NCI-H146 treated with DMSO at 0.1 percent for 48 hours (cell line): Measurements from ENCODE around the gene TBX18.
A peak's percentile ranks its signal among the peaks of the same experiment; 100 is the strongest.

Source experiments
- DNase-seq: peaks from one replicate; lab custom pipeline; 2025; ENCODE audit not compliant: unreplicated experiment; lab: John Stamatoyannopoulos, UW

The TBX18 gene

DNA sequence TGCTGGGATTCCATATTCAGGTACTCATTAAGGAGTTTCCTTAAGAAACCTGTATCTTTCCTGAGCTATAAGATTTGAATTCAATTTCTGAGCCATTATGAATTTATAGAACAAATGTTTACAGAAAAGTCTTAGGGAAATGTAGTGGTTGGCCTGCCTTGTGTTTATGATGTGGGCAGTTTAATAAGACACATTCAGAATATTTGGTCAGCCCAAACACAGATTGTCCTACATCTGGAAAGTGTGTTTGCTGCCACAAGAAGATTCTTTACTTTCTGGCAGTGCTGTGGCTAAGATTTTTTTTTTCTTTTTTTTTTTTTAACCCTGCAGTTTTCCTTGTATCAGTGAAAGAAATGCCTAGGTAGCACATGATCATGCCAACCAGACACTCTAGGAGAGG, 15.2 kb downstream of the TBX18 start:
- DNase-seq: no peak

DNA sequence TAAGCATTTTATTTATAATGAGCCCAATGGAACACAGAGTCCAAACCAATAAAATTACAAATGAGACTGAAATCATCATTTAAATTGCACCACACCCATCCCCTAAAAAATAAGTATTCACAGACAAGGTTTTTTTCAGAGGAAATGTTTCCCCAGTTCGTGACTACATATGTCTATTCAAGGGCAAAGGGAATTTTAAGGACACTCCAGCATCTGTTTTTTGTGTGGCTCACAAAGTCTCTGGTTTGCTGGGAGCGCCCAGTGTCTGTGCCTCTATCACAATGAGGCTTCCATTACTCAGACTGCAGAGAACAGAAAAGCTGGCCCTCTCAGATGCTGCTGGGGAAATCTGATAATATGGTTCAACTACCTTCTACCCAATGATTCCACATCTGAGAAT, 16.0 kb downstream of the TBX18 start:
- DNase-seq: no peak

DNA sequence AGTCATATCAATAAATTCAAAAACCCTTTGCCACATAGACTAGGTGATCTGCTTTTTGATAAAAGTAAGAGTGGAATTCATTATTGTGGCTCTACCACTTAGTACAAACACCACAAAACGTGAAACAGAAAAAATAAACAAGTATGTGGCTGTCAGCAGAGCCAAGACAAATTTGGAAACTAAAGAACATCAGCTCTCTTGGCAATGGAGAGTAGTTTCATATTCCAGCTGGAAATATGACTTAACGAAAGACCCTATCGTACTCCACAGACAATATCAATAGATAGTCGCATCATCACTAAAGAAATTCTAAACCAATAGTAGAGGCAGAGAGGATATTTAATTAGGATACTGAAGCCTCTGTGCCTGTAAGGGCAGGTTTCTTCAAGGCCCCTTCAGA, 20.8 kb downstream of the TBX18 start:
- DNase-seq: no peak

DNA sequence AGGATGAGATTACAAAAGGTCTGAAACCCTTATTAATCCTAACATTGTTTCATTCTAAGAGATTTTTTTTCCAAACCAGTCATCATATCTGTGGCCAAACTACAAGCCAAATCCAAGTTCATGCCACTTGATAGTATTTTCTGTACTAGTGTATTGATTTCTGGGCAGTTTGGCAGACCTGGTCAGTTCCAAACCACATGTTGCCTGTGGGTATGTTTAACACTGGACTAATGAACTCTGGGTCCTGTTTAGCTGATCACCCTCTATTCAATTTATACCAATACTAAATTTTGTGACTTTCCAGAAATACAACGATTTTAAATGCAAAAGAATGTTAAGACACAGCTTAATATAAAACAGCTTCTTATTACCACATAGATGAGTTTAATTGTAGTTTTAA, 24.0 kb downstream of the TBX18 start:
- no peak for DNase-seq

DNA sequence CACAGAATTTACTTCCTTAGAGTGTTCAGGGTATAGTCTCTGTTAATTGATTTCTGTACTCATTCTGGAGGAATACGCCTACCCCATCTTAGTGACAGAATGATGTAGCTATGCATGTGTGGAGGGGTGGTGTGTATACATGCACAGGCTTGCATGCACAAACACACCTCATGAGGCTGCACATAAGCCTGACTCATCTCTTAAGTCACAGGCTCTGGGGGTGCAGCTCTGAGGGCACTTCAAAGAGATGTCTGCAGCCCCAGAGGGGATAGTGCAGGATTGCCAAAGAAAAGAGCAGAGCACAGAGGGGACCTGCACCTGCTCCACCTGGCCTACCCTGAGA, 24.6 kb downstream of the TBX18 start:
- DNase-seq: no peak

DNA sequence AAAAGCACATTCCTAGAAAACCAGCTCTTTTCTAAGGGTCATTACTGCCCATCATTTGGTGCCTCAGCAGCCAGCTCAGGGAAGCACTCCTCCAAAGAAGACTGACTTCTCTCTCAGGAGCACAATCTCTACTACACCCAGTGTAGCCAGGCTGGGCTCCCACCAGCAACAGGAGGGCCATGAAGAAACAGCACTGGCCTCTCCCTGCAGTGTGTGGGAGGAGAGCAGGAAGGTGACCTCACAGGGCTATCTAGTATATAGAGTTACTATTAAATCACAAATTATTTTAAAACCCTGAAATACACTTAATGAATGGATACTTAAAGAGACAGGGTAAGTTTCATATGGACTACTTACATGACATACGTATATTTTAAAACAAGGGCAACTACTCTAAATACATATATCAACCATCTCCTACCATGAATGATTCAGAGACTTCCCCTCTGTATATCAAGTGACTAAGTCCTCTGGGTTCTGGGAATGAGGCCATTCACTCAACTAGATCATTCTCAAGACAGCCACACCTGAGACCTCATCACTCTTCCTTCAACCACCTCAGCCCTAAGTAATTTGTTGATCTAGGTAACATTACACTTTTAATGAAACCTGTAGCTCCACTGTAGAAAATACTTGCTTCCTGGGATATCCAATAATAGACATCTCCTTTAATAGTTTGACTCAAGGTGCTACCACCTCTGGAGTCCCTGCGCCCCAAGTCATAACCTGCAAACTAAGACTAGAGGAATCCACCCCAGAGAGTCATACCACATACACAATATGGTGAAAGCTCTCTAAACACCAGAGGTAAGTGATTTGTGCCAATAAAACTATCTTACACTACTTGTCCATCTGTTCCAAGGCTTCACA, 25.2 kb downstream of the TBX18 start:
- no peak for DNase-seq

DNA sequence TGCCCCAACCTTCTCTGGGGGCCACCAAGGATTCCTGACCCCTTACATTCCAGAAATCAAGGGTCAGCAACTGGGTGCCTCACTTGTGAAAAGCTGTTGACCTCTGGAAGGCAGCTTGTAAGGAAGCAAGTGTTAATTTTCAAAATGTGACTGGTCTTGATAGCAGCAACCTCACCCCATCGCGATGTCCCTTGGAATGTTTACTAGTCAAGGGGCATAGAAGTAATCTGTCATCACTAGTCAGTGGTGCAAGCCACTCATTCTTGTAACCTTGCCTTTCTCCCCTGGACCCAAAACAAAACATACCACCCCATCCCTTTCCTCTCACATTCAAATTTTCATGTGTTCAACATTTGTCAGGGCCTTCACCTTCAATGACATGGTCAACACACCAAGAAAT, 30.5 kb downstream of the TBX18 start:
- no peak for DNase-seq

DNA sequence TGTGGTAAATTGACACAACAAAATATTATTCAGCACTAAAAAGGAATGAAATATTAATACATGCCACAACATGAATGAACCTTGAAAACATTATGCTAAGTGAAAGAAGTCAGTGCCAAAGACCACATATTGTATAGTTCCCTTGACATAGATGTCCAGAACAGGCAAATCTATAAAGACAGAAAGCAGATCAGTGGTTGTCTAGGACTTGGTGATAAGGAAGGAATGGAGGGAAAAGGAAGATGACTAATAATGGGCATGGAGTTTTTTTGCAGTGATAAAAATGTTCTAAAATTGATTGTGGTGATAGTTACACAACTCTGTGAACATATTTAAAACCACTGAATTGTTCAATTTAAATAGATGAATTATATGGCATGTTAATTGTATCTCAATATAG, 32.5 kb downstream of the TBX18 start:
- DNase-seq: no peak

DNA sequence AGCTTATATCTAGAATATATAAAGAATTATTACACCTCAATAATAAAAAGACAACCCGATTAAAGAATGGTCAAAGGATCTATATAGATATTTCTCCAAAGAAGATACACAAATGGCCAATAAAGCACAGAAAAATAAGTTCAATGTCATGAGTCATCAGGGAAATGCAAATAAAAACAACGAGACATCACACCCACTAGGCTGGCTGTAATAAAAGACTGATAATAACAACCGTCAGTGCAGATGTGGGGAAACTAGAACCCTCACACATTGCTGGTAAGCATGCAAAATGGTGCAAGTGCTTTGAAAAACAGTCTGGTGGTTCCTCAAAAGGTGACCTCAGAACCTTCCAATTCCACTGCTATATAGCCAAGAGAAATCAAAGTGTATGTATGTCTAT, 33.0 kb downstream of the TBX18 start:
- DNase-seq: no peak

DNA sequence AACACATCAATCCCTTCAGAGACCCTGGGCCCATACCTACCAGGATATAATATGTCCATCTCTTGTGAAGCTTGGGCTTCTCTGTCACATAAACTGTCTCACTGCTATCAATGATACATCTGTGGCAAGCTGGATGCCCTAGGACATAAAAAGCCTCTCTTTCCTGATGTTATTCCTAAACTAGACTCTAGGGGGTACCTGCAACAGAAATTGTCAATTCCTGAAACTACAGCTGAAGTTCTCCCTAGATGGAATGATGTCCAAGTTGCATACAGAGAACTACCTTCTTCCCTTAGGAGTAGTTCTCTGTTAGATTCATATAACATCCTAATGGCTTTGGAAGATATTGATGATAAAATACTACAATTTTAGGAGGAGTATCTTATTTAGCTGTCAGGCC, 35.8 kb downstream of the TBX18 start:
- peak; percentile 1 for DNase-seq

DNA sequence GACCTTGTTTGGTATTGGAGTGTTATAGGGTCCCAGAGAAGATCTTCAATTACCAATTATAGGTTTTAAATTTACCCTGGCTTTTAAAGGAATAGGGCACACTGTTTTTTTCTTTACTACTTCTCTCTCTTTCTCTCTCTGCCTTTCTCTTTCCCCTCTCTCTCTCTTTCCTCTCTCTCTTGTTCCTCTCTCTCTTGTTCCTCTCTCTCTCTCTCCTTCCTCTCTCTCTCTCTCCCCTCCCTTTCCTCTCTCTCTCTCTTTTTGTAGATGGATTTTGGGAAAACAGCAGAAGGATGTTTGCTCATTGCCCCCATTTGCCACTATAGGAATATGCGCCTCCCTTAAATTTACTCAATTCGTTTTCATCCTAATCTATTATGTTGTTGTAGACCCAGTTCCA, 45.2 kb downstream of the TBX18 start:
- no peak for DNase-seq

DNA sequence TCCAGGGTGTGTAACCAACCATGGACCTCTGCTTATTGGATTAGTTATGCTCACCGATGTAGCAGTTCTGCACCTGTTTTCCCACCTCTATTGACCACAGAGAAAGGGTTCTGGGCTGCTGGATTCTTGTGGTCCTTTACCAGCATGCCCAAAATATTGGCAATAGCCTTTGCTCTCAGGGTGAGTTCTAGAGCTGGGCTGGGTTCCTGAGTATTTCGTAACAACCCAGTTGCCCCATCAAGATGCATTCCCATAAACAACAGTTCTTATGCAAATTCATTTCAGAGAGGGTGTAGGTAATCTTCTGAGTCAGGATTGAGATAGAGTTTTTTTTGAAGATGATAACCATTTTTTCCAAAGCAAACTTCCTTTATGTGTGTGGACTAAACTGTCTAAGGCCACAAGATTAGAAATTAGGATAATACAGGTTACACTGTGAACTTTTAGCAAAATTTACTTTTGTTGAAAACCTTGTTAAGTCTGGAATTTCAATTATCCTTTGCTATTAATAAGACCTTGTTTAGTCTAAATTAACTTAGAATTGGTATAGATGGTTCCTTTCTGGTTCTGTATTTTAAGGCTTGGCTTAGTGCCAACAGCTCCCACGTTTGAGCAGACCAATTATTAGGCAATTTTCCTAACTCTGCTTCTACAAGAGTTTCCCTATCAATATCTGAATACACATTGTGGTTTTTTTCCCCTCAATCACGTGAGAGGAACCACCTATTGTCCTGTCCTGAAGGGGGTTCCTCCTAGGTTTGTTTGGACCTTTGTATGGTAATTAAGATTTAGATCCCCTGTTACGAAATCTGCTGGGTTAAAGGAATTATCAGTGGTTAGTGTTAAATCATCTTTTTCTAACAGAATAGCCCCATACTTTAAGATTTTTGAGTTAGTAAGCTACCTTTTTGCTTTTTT, 46.1 kb downstream of the TBX18 start:
- no peak for DNase-seq

DNA sequence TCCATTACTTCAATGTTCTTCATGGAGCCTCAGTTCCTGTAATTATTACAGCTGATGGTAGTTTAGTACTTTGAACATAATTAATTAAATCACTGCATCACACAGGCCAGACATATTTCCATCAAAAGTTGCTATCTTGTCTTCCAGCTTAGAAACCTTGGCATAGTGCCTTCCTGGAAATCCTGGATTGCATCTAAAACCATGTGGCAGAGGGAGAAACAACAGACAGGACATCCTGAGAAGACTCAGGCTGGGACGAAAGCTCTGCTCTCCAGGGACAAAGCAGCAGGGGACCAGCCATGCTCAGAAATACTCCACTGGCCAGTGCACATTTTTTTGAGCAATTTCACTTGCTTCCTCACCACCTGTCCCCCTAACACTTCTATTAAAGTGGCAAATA, 55.3 kb downstream of the TBX18 start:
- no peak for DNase-seq

DNA sequence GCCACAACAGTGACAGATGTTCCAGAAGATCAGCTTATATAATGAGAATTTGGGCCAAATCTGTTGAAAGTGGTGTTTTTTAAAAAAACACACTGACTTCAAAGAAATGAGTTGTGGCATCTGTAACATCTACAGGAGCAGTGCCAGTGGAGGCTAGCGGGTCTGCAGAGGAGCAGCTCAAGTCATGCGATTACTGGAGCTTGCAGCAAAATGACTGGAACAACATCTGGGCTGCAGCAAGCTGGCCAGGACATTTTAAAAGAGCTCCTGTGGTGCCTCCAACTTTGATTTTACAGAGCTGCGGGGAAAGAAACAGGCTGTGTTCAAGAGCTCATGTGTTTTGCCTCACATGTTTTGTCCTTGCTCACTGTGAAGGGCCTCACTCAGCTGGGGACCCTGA, 57.2 kb downstream of the TBX18 start:
- DNase-seq: no peak

DNA sequence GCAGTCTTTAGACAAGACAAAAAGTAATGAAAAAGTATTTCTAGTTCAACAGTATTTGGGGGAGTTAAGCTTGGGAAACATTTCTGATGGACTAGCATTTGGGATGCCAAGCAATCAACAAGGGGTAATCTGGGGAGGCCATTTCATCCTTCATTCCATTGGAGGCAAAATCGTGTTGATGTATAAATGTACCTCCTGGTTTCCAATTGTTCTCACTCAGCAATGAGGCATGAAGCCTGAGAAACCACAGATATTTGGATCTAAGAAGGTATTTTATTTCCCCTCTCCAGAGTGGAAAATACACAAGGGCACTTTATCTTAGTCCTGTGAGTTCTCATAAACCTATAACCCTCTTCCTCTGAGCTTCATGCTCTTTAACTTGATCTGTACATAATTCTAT, 68.2 kb downstream of the TBX18 start:
- DNase-seq: no peak

DNA sequence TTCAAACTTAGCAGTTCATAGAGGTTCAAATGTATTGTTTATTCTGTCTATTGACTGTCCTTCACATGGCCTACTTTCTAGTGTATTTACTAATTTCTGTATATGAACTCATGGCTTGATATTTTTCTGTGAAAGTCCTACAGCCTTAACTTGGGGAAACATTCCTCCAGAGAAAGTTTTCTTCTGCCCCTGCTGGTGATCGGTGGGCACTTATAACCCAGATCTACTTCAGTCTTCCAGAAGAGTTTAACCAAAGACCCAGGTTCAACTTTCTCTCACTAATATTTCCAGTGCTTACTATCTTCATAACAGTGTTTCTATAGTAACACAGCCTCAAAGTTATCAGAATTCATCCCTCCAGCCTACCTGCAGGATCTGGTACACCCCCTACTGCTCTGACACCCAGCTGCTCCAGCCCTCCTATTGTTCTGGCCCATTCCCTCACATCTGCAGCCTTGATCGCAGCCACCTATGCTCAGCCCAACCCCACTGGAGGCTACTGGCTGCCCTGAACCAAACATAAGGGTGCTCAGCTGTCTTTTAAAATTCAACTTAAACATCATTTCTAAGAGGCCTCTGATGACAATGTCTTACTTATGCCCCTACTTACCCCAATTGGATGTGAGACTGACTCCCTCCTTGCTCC, 72.3 kb downstream of the TBX18 start:
- no peak for DNase-seq

DNA sequence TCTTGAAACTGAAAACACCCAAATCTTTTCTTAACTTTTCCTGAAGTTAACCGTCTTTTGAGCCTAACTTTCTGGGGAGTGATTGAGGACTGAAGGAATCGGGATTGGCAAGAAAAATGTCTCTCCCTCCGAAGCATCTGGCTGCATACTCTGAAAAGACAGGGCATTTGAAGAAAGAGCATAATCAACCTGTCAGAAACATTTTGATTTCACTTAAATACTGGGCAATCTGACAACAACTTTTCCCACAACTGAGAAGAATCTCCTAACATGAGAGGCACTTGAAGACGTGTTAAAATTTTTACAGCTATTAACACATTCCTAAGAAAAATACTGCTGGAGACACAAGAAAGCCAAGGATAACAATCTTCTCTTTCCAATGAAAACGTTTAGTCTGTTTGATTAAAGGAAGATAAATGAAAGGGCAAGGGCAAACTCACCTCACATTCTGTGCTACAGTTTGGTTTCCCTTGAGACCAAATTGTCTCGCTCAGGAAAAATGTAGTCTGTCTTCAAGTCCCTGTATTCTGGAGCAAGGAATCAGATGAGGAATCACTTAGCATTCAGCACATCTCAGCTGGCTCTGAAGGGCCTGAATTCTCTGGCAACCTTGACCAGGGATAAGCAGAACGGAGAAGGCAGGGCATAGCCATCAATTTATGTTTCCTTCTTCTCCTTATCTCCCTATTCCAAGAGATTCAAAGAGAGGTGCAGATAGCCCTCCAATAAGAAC, 76.1 kb downstream of the TBX18 start:
- DNase-seq: no peak

DNA sequence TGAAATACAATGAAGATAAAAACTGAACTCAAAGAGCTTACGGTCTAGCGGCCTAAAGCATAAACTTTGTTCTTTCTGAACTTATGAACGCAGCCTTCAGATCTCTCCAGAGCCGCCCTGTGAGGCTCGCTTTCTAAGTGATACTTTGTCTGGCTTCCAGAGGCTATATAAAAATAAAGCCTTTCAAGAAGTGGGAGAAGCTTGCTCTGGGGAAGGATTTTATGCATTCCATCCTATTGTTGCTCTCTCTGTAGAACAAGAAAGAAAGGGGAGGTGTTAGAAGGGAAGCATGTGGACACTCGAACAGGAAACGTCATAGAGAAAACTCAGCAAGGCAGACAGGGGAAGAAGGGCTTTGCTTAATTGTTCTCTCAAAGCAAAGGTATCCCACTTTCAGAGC, 77.0 kb downstream of the TBX18 start:
- DNase-seq: no peak

DNA sequence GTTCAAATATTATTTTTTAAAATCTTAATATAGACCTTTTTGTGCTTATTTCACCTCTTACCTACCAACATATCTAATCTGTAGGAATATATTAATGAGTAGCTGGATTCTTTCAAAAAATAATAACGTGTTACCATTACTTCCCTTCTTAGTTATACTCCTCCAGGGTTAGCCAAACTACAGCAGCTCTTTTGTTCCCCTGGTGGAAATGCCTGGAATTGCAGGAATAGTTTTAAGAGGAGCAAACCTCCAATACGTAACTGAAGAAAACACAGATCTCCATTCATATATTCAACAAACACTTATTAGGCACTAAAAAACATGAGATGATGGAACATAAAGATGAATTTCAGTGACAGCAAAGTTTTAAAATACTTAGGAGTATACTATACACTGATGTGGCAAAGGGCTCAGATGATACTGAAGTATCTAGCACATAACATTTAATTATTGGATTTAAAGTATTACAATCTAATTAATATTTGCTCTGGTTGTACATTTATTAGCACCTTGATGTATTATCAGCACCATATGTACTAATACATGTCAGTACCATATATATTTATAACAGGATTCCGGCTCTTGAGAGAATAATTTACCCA, 78.3 kb downstream of the TBX18 start:
- peak; percentile 1 for DNase-seq

DNA sequence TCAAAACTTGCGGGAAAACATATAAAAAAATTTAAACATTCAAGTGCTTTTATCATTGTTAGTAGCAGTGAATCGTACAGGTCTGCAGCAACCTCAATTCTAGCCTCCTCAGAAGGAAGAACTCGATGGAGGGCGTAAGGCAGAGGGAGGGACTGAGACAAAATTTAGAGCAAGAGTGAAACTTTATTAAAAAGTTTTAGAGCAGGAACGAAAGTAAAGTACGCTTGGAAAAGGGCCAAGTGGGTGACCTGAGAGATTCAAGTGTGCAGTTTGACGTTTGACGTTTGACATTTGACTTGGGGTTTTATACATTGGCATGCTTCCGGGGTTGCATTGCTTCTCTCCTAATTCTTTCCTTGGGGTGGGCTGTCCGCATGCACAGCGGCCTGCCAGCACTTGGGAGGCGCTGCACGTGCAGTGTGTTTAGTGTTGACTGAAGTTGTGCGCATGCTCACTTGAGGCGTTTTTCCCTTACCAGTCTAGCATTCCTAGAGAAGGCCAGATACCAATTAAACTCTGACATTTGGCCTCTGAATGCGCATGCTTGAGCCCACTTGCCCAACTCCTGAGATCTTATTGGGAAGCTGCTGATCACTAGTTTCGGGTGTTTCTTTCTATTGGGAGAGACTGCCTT, 82.6 kb downstream of the TBX18 start:
- no peak for DNase-seq
